ENCODE results near the gene SPECC1L. TPM values are rescaled to one million over a fixed set of nuclear protein-coding genes. Genes with fewer than 3 reads are reported as not detected.

Gene SPECC1L
- total RNA-seq, 1 donor from 2014 or later = 123 TPM

DNA sequence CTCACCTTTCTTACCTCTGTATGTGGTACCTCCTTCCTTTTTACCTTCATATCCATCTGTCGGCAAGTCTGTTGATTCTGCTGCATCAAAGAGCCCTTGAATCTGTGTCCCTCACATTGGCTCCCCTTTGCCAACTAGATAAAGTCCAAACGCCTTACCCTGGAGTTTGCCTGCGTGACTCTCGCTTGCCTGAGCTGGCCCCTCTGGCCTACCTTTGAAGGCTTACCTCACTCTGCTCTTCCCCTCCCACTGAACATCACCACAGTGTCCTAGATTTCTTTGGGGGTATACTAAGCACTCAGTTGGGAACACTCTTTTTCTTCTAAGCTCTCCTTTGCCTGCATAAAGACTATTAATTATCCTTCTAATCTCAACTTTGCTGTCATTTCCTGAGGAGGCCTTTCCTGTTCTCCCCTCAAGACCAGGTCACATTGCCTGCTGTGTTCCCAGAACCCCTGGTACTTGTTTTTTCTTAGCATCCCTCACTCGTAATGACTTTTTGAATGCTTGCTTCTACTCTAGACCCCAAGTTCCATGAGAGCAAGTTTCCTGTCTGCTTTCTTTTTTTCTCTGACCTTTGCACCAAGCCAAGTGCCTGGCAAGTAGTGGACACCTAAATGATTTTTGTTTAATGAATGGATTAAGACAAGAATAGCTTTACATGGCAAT, 89.0 kb downstream of the SPECC1L start:
- DNase-seq (ENCODE audit: low read depth, low spot score) = no peak
- no peak overlapping the region for H3K4me3 Mint-ChIP-seq
- no peaks in the 10 kb centered on the region for H3K9me3 Mint-ChIP-seq
- H3K4me1 Mint-ChIP-seq = peaks cover 10% of the 10 kb centered on the region
- peak overlapping the region; percentile 29 for H3K27ac Mint-ChIP-seq (ENCODE audit: unreplicated experiment)
- no peaks in the 10 kb centered on the region for H3K27me3 Mint-ChIP-seq (ENCODE audit: low read depth)
- peaks cover 7% of the 10 kb centered on the region for H3K36me3 Mint-ChIP-seq (ENCODE audit: low read depth)
- TF ChIP-seq, protein P1, sequence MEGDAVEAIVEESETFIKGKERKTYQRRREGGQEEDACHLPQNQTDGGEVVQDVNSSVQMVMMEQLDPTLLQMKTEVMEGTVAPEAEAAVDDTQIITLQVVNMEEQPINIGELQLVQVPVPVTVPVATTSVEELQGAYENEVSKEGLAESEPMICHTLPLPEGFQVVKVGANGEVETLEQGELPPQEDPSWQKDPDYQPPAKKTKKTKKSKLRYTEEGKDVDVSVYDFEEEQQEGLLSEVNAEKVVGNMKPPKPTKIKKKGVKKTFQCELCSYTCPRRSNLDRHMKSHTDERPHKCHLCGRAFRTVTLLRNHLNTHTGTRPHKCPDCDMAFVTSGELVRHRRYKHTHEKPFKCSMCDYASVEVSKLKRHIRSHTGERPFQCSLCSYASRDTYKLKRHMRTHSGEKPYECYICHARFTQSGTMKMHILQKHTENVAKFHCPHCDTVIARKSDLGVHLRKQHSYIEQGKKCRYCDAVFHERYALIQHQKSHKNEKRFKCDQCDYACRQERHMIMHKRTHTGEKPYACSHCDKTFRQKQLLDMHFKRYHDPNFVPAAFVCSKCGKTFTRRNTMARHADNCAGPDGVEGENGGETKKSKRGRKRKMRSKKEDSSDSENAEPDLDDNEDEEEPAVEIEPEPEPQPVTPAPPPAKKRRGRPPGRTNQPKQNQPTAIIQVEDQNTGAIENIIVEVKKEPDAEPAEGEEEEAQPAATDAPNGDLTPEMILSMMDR (conservative IDR thresholded peaks at IDR 0.05) = no peak

GRCh38 chr22:24361976-24362646, 91.5 kb downstream of the SPECC1L start:
- Mint-ChIP-seq H3K9me3 (no peaks in the 10 kb centered on the region), H3K27ac (ENCODE audit: unreplicated experiment) (peak overlapping the region; percentile 9), H3K4me1 (peaks cover 10% of the 10 kb centered on the region), H3K36me3 (ENCODE audit: low read depth) (peaks cover 7% of the 10 kb centered on the region), H3K4me3 (no peak overlapping the region), H3K27me3 (ENCODE audit: low read depth) (no peaks in the 10 kb centered on the region)
- DNase-seq (ENCODE audit: low read depth, low spot score) = no peak
- TF ChIP-seq, protein P1 (conservative IDR thresholded peaks at IDR 0.05) = no peak

GRCh38 chr22:24363243-24363642, 92.6 kb downstream of the SPECC1L start:
- peaks cover 10% of the 10 kb centered on the region for H3K4me1 Mint-ChIP-seq
- DNase-seq (ENCODE audit: low read depth, low spot score) = no peak
- H3K27me3 Mint-ChIP-seq (ENCODE audit: low read depth) = no peaks in the 10 kb centered on the region
- H3K27ac Mint-ChIP-seq (ENCODE audit: unreplicated experiment) = no peak overlapping the region
- H3K4me3 Mint-ChIP-seq = no peak overlapping the region
- no peaks in the 10 kb centered on the region for H3K9me3 Mint-ChIP-seq
- TF ChIP-seq, protein P1 (conservative IDR thresholded peaks at IDR 0.05) = no peak
- peaks cover 10% of the 10 kb centered on the region for H3K36me3 Mint-ChIP-seq (ENCODE audit: low read depth)

- Mint-ChIP-seq H3K4me1 (no peaks in the 10 kb centered on the region), H3K27me3 (ENCODE audit: low read depth) (no peaks in the 10 kb centered on the region), H3K36me3 (ENCODE audit: low read depth) (peaks cover 35% of the 10 kb centered on the region), H3K27ac (ENCODE audit: unreplicated experiment) (no peak overlapping the region), H3K9me3 (no peaks in the 10 kb centered on the region), H3K4me3 (no peak overlapping the region)
- TF ChIP-seq, protein P1 (conservative IDR thresholded peaks at IDR 0.05) = no peak
- DNase-seq (ENCODE audit: low read depth, low spot score) = no peak
Measured at GRCh38 chr22:24366701-24367100, 96.1 kb downstream of the SPECC1L start.

GRCh38 chr22:24367841-24368240, 97.2 kb downstream of the SPECC1L start:
- Mint-ChIP-seq H3K9me3 (peaks cover 2% of the 10 kb centered on the region), H3K36me3 (ENCODE audit: low read depth) (peaks cover 46% of the 10 kb centered on the region), H3K27me3 (ENCODE audit: low read depth) (no peaks in the 10 kb centered on the region), H3K4me3 (no peak overlapping the region), H3K4me1 (no peaks in the 10 kb centered on the region), H3K27ac (ENCODE audit: unreplicated experiment) (no peak overlapping the region)
- no peak for DNase-seq (ENCODE audit: low read depth, low spot score)
- TF ChIP-seq, protein P1 (conservative IDR thresholded peaks at IDR 0.05) = no peak

Measured in neural crest cell (in vitro differentiated cells).